ENCODE measurements around the gene CFB. TPM values are rescaled to one million over a fixed set of nuclear protein-coding genes. Genes with fewer than 3 reads are reported as not detected.
"Not testable (repeated sequence)": the region's sequence is repeated elsewhere in the genome, so short reads cannot be mapped to it uniquely, and the experiment has no call there.

The CFB gene
- total RNA-seq, 2 donors from 2014 or later, result 32.1 to 48.6 TPM

DNA sequence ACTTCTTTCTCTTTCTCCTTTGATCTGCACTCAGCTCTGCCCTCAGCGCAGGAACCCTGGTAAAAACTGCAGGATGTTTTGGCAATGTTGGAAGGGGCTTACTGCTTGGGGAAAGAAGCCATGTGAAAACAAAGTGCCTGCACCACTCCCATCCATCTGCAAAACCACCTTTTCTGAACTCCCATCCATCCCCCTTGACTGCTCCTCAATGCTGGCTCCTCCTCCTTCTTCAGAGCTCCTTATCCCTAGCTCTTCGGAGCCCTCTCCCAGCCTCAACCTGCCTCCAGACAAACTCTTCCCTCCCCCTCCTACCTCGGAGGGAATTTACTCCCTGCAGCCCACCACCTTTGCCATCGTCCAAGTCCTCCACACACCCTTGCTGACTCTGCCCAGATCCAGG, 39.8 kb upstream of the CFB start:
- no peak for DNase-seq (ENCODE audit: low spot score)
- peaks cover 5% of the 10 kb centered on the region for H3K4me1 ChIP-seq (replicated peaks)
- TF ChIP-seq POLR2AphosphoS5 (IDR thresholded peaks at IDR 0.05) (no peak), CTCF (IDR thresholded peaks at IDR 0.05) (no peak), POLR2A (IDR thresholded peaks at IDR 0.05) (no peak)
- no peaks in the 10 kb centered on the region for H3K27me3 ChIP-seq (replicated peaks; ENCODE audit: insufficient read depth)
- H3K9me3 ChIP-seq, result no peaks in the 10 kb centered on the region
- 17% methylated on average over 4 of the region's 4 CpGs for WGBS
- intact Hi-C loops (cut with DNase I), result loop anchor here (10.0 kb wide), 1 partner anchor 249 kb away; the partner anchor contains the start of genes PPT2 and PRRT1
- H3K36me3 ChIP-seq, result no peaks in the 10 kb centered on the region
- no peak overlapping the region for H3K4me3 ChIP-seq
- no peak overlapping the region for H3K27ac ChIP-seq

- not testable (repeated sequence) for H3K27ac ChIP-seq
Observed at GRCh38 chr6:31906727-31907126, 39.2 kb upstream of the CFB start.

DNA sequence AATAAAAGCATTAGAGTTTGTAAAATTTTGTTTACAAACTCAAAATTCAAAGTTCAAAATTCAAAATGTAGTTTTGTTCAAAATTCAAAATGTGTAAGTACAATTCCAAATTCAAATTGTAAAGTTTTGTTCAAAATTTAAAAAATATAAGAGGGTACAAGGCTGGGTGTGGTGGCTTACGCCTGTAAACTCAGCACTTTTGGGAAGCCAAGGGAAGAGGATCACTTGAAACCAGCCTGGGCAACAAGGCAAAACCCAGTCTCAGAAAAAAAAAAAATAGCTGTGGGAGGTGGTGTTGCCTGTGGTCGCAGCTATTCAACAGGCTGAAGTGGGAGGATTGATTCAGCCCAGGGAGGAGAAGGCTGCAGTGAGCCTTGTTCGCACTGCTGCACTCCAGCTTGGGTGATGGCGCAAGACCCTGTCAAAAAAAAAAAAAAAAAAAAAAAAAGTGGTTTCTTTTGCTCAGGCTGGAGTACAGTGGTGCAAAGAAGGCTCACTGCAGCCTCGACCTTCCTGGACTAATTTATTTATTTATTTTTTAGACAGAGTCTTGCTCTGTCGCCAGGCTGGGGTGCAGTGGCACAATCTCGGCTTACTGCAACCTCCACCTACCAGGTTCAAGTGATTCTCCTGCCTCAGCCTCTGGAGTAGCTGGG, 38.6 kb upstream of the CFB start:
- no peaks in the 10 kb centered on the region for H3K36me3 ChIP-seq
- 65% methylated on average over 7 of the region's 7 CpGs for WGBS
- H3K27me3 ChIP-seq (replicated peaks; ENCODE audit: insufficient read depth), result no peaks in the 10 kb centered on the region
- H3K4me1 ChIP-seq (replicated peaks), result peaks cover 5% of the 10 kb centered on the region
- no peak overlapping the region for H3K4me3 ChIP-seq
- no peaks in the 10 kb centered on the region for H3K9me3 ChIP-seq
- no peak overlapping the region for H3K27ac ChIP-seq
- intact Hi-C loops (cut with DNase I), result loop anchor here (10.0 kb wide), 1 partner anchor 248 kb away; the partner anchor contains the start of genes PPT2 and PRRT1
- TF ChIP-seq POLR2AphosphoS5 (IDR thresholded peaks at IDR 0.05) (no peak), POLR2A (IDR thresholded peaks at IDR 0.05) (no peak), CTCF (IDR thresholded peaks at IDR 0.05) (no peak)
- no peak for DNase-seq (ENCODE audit: low spot score)

More at GRCh38 chr6:31906727-31907126, 39.2 kb upstream of the CFB start:
- not testable (repeated sequence) for H3K4me1 ChIP-seq (replicated peaks); H3K36me3 ChIP-seq; H3K4me3 ChIP-seq; H3K9me3 ChIP-seq; DNase-seq (ENCODE audit: low spot score); H3K27me3 ChIP-seq (replicated peaks; ENCODE audit: insufficient read depth)
- WGBS, result 78% methylated on average over 8 of the region's 8 CpGs
- intact Hi-C loops (cut with DNase I), result loop anchor here (10.0 kb wide), 1 partner anchor 248 kb away; the partner anchor contains the start of genes PPT2 and PRRT1

DNA sequence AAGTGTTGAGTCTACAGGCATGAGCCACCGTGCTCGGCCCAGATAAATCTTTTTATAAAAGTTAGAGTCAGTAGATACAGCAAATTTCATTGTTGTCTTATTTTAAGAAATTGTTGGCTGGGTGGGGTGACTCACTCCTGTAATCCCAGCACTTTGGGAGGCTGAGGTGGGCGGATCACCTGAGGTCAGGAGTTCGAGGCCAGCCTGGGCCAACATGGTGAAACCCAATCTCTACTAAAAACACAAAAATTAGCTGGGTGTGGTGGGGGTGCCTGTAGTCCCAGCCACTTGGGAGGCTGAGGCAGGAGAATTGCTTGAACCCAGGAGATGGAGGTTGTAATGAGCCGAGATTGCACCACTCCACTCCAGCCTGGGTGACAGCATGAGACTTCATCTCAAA, 37.6 kb upstream of the CFB start:
- 92% methylated on average over 5 of the region's 5 CpGs for WGBS
- not testable (repeated sequence) for H3K4me3 ChIP-seq; DNase-seq (ENCODE audit: low spot score); H3K27ac ChIP-seq; H3K36me3 ChIP-seq; H3K9me3 ChIP-seq; H3K4me1 ChIP-seq (replicated peaks); H3K27me3 ChIP-seq (replicated peaks; ENCODE audit: insufficient read depth)
- intact Hi-C loops (cut with DNase I), result loop anchor here (10.0 kb wide), 1 partner anchor 247 kb away; the partner anchor contains the start of genes PPT2 and PRRT1

GRCh38 chr6:31908791-31909190, 37.1 kb upstream of the CFB start:
- intact Hi-C loops (cut with DNase I), result loop anchor here (10.0 kb wide), 1 partner anchor 246 kb away; the partner anchor contains the start of genes PPT2 and PRRT1
- no peaks in the 10 kb centered on the region for H3K27me3 ChIP-seq (replicated peaks; ENCODE audit: insufficient read depth)
- H3K9me3 ChIP-seq, result no peaks in the 10 kb centered on the region
- TF ChIP-seq POLR2AphosphoS5 (IDR thresholded peaks at IDR 0.05), result no peak
- TF ChIP-seq POLR2A (IDR thresholded peaks at IDR 0.05), result no peak
- no peak for TF ChIP-seq CTCF (IDR thresholded peaks at IDR 0.05)
- 26% methylated on average over 4 of the region's 4 CpGs for WGBS
- no peak overlapping the region for H3K4me3 ChIP-seq
- no peaks in the 10 kb centered on the region for H3K4me1 ChIP-seq (replicated peaks)
- no peak for DNase-seq (ENCODE audit: low spot score)
- no peak overlapping the region for H3K27ac ChIP-seq
- no peaks in the 10 kb centered on the region for H3K36me3 ChIP-seq

GRCh38 chr6:31909298-31909697, 36.6 kb upstream of the CFB start:
- H3K4me1 ChIP-seq (replicated peaks), result not testable (repeated sequence)
- intact Hi-C loops (cut with DNase I), result loop anchor here (10.0 kb wide), 1 partner anchor 246 kb away; the partner anchor contains the start of genes PPT2 and PRRT1

More at GRCh38 chr6:31909298-31909697, 36.6 kb upstream of the CFB start:
- H3K9me3 ChIP-seq; H3K36me3 ChIP-seq; DNase-seq (ENCODE audit: low spot score); H3K27ac ChIP-seq; H3K4me3 ChIP-seq; H3K27me3 ChIP-seq (replicated peaks; ENCODE audit: insufficient read depth): not testable (repeated sequence)
- WGBS, result 83% methylated on average over 7 of the region's 7 CpGs

Measured in prostate gland (tissue), 2 donors.